Fibroblast of skin of abdomen (primary cell): Measurements from ENCODE around the gene SRP14.
"Not testable (repeated sequence)": the region's sequence is repeated elsewhere in the genome, so short reads cannot be mapped to it uniquely, and the experiment has no call there.

Source experiments
- DNase-seq: peaks from one replicate; pipeline ENCODE4 v3.0.0-alpha.2; 2013

The SRP14 gene

DNA sequence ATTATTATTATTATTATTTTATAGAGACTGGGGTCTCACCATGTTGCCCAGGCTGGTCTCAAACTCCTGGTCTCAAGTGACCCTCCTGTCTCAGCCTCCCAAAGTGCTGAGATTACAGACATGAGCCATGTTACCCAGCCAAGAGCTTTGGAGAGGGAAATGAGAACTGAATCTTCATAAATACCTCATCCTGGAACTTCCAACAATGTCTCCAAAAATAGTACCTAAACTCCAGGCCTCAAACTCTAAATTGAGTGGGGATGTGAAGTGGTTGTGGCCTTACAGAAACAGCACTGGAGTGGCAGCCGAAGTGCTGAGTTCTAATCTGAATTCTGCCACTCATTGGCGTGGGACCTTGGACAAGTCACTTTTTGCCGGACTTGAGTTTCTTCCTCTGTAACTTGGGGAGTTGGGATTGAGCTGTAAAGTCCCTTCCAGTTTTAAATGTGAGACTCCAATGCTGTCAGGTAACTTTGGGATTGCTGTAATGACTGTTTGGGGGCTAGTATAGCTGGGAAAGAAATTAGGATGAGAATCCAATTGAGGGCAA lies 10.0 kb upstream of the SRP14 start:
- no peak for DNase-seq

DNA sequence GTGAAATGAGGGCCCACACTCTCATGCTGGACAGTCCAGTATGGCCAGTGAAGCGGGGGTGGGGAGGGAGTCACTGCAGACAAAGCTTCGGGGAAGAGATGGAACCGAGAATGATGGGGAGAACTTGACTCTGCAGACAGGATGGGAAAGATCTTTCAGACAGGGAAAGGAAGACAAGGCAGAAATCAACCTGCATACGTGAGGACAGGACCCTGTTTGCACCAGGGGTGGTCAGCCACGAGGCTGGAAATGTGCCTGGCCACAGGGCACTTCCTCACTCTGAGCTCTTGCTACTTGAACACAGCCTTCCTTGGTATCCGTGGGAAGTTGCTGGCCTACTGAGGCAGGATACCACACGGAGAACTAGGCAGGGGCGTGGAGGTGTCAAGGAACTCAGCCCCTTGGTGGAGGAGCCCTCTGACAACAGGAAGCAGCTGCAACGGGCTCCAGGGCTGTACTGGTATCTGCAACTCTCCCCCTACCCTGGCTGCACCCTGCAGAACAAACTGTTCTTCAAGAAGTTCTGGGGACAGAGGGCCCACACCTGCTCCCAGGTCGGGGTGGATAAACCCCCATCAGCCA lies 9.3 kb upstream of the SRP14 start:
- DNase-seq: no peak

DNA sequence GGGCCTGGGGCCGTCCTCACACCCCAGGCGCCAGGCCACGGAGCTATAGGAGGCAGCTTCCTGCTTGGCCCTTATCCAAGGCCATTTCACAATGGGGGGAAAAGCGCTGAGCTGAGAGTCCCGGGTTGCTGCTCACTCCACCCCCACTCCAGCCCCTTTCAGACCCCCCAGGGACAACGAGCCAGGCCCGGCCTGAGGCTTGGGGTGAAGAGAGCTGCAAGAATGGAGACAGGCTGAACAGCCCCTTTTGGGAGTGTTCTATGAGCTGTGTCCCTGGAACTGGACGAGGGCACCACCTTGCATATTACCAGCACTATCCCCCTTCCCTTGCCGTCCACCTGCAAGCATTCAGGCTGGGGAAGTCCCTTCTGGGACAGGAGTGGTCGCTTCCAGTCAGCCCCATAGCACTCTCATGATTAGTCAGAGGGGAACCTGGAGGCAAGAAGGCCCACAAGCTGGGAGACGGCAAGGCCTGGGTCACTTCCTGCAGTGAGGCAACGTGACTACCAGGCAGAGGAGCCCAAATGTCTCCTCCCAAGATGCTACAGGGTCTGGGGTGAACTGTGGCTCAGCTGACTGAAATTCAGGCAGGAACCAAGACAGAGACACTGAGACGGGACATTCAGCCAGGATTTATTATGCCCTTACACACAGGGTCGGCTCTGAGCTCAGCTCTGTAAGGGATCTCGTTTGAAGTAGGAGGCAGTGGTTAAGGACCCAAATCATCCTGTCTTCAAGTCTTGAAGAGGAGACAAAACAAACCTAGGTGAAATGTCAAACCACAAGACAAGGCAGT lies 8.6 kb upstream of the SRP14 start:
- DNase-seq: peak; percentile 74

DNA sequence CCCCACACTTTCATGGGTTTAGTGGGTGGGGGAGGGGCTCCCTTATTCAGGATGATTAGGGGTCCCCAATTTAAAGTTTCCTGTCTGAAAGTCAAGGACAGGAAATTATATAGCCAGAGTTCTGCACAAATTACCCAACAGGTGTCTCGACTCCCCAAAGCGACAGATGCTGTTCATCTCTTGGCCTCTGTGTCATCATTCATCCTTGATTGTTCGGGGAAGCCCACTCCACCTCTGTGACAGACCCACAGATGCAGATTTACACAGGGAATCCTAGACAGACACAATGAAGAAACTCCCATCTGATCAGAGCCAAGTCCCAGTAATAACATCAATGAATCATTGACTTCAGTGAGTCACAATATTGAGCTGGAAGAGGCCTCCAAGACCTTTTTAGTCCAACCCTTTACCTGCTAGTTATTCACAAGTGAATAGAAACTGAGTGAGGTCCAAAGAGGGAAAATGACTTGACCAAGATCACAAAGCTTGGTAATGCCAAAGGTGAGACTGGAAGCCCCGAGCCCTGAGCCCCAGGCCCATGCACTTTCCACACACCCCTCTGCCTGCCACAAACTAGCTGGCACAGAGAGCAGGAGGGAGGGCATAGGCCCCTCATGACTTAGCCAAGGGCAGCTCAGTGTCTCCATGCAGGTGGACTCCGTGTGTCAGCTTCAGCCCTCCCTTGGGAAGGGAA lies 7.9 kb upstream of the SRP14 start:
- peak; percentile 79 for DNase-seq

DNA sequence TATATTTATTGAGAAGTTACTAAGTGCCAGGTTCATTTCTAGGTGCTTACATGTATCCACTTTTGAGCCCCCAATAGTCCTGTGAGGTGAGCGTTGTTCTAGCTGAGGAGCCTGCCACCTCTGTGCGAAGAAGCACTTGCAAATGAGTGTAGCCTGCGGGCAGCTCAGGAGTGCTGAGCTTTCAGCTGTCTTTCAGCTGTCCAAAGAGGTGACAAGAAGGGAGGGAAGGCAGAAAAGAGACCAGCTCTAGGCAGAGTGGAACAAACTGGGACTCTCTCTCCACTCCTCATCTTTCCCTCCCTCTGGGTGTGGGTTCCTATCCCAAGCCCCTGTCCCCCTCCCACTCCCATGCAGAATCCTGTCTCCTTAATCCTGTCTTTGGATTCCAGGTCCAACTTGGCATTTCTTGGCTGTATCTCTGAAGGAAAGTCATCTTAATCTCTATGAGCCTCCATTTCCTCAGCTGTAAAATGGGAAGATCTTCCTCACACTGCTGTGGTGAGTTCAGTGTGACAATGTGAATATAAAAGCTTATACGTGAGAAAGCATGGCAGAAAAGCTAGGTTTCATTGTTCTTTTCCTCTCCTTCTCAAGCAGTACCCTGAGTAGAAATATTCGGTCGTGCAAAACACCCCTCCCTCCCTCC lies 6.7 kb upstream of the SRP14 start:
- no peak for DNase-seq

DNA sequence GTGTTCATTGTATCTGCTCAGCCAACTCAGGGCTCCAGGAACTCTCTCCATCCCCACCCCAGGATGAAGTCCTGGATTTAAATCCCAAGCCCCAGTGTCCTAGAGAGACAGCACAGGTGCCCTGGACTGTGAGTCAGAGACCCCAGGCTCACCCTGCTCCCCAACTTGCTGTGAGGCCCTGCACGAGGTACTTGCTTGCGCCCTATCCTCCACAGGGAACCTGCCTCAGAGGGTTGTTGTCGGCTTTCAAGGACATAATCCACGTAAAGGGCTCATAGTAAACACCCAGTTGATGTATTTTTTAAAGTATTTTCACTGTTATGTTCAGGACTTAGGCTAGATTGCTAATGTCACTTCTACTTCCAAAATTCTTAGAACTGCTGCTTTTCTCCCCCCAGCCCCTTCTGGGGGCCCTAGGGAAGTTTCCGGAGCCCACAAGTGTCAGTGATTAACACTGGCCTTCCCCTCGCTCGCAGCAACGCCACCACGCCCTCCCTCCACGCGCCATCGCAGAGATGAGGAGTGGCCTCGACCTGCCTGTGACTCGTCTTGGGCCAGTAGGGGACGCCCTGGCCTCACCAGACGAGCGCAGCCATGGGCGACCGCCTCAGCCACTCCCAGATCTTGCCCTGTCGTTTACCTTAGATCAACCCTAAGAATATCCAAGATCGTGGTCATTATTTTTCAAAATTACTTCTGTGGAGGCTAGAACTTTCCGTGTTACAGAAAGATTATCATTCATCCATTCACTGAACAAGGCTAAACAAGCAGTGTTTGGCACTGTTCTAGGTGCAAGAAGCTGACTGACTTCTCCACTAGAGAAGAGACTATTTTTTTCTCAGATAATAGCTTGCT lies 6.0 kb upstream of the SRP14 start:
- DNase-seq: peak; percentile 76

DNA sequence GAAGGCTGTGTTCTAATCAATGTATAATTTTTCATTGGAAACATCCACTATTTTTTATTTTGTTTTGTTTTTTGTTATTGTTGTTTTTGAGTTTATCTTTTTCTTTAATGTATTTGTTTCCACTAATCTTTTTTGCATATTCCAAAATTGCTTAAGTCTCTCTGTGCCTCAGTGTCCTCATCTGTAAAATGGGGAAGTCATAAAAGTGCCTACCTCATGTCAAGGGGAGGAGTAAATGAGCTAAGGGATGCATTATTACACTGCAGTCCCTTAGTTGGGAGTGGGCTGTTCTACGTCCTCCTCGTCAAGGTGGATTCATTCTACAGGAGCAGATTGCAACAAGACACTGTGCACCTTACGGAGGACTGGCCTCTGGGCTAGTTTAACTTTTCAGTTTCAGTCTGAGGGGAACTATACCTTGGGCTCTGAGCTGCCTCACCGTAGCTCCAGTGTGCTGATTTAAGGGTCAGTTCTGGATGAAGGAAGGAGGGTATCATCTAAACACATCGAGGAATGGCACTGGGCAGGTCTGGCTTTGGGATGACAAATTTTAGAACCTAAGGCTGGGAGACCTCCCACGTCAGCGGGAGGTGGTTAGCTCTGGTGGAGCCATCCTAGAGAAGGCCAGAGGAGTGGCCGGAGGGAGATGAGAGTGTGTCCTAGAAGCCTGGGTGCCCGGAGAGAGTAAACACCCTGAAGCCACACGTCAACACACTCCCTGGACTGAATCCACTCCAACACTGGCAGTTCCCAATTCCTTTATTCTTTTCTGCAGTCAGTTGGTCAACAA lies 5.1 kb upstream of the SRP14 start:
- DNase-seq: no peak

DNA sequence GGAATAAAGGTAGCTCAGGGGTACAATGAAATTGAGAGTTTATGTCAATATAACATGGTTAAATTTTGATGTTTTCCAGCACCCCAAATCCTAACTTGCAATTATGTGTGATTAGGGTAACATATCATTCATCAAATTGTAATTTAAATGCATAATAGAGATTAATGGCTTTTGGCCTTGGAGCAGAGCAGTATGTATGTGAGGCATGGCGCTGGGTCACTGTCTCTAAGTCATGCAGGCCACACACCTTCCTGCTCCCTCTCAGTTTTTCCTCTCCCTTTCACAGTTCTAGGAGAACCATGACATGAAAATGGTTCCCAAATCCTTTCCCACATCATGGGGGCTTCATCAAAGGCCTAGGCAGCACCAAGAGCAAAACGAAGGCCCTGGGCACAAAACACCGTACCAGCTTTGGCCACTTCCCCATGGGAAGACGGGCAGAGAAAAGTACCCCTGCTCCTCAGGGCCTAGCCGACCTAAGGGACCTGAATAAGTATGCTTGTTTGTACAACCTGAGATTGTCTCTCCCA lies 3.9 kb upstream of the SRP14 start:
- no peak for DNase-seq

DNA sequence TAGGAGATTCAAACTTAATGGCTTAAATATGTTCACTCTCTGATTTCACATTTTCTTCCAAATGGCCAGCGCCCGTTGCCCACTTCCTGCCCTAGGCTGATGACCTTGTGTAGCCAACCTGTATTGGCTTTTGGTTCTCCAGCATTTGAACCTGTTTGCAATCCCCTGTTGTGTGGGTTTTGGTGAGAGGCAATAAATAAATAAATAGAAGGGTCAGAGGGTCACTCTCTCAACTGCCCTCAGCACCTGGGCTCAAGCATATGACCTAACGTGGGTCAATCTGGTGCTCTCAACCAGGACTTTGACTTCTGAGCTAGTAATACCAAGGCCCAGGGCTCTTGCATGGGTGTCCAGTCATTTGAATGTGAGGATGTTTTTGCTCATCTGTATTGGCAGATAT lies 1.8 kb upstream of the SRP14 start:
- no peak for DNase-seq

DNA sequence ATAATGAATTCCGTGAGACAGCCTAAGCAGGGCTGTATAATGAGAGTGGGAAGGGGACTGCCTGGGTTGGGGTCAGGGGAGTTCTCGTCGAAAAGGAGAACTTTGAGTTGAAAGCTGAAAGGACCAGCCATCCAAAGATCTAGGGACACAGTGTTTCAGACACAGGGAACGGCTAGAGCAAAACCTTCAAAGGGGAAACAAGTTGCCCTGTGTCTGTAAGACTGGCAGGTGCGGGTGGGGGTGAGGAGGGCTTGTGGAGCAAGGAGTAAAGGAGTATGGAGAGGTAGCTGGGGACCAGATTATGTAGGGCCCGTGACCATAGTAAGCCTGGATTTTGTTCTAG lies 1.3 kb upstream of the SRP14 start:
- DNase-seq: no peak

DNA sequence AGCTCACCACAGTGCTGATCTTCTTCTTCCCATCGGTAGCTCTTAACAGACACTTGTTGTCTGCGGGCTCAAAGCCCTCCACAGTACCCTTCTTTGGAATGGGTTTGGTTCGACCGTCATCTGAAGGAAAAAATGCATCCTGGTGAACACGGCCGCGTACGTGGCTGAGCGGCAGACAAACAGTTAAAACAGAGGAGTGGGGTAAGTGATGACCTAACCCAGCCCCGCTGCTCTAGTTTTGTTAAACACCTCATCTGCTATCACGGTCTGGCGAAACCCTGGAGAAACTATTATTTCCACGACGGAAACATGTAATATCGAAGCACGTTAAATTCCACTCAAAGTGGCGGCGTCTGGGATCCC lies 725 bp downstream of the SRP14 start:
- peak; percentile 29 for DNase-seq

DNA sequence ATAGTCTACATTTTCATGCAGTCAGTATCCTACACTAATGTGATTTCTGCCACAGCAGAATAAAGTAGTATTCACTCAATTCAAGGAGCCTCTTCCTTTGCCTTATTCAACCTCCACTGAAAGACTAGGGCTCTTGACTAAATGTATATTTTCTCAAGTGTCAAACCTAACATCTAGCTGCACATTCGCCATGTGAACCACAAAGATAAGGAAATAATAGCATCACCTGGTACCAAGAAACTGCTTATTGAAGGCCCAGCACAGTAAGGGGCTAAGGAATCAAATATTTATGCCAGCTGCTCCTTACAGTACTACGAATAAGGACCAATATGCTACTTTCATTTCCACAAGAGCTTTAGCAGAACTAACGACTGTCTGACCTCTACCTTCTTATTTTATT lies 1.3 kb downstream of the SRP14 start:
- DNase-seq: no peak

DNA sequence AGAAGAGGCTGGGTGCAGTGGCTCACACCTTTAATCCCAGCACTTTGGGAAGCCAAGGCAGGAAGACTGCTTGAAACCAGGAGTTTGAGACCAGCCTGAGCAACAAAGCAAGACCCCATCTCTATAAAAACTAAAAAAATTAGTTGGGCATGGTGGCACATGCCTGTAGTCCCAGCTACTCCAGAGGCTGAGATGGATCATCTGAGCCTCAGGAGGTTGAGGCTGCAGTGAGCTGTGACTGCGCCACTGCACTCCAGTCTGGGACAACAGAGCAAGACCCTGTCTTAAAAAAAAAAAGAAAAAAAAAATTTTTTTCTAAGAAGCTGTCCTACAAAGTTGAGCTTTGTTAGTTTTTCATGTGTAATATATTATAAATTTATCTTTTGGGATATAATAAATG lies 3.8 kb downstream of the SRP14 start:
- DNase-seq: not testable (repeated sequence)

DNA sequence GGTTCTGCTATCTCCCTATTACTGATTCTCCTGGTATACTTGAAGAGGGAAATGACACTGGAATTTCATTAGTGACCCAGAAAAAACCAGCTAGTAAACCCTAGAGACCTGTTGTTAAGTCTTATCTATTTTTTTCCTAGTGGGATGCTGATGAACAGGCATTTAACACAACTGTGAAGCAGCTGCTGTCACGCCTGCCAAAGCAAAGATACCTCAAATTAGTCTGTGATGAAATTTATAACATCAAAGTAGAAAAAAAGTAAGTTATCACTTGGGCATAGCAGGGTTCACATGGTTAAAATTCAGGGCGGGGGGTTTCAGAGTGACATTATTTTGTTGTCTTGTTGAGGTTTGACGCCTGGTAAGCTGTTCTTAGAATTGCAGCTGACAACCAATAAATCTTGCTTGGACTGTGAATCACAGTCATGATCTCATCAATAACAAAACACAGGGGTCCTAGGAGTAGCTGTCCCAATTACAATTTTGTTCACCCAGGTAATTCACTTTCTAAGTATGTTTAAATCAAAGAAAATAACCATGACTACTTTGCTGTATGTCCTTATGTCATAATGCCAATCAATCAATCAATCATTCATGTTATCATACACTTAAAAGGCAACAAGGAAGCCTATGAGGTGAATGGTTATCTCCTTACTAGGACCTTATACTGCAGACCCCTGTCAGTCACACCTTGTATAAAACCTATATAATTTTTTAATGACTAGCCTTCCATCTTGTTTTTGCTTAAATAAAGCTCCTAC lies 4.6 kb downstream of the SRP14 start:
- DNase-seq: no peak

DNA sequence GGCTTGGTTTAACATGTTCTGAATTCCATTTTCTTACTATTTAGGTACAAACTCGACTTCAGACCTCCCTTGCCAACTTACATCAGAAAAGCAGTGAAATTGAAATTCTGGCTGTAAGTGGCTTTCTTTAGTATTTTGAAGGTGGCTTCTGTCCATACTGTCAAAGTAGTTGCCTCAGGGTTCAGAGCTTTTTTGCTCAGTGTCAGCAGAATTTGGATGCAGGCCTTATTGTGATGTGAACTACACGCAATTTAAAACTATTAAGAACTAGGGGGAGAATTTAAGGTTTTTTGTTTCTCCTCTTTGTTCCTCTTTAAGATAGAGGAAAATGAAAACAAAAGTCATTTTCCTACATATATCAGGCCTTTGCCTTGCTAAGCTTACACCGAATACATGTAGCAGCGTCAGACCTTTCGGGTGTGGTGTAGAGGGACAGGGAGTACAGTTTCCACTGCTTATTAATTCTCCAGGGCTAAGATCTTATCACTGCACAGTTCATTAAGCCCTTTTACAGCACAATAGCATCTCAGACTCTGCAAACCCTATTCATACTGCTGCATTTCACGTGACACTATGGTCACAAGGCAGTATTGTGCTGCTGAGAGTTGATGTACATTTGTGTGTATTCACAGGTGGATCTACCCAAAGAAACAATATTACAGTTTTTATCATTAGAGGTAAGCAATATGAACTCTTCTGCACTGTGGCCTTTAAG lies 6.7 kb downstream of the SRP14 start:
- no peak for DNase-seq

DNA sequence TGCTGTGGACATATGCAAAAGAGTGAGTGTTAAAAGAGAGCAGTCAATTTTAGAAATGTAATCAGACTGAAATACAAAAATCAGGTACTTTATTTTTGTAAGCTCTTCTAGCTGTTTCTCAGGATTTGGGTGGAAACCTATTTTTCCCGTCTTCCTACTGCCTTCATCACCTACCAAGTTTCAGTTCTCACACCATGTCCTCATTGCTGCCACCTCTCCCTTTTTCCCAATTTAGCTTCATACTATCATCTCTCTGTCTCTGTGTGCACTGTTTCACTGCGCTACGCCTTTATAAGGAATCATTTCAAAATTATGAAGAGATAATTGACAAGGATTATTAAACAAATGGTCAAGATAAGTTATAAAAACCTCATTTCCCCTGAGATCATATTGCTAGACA lies 7.7 kb downstream of the SRP14 start:
- DNase-seq: no peak

DNA sequence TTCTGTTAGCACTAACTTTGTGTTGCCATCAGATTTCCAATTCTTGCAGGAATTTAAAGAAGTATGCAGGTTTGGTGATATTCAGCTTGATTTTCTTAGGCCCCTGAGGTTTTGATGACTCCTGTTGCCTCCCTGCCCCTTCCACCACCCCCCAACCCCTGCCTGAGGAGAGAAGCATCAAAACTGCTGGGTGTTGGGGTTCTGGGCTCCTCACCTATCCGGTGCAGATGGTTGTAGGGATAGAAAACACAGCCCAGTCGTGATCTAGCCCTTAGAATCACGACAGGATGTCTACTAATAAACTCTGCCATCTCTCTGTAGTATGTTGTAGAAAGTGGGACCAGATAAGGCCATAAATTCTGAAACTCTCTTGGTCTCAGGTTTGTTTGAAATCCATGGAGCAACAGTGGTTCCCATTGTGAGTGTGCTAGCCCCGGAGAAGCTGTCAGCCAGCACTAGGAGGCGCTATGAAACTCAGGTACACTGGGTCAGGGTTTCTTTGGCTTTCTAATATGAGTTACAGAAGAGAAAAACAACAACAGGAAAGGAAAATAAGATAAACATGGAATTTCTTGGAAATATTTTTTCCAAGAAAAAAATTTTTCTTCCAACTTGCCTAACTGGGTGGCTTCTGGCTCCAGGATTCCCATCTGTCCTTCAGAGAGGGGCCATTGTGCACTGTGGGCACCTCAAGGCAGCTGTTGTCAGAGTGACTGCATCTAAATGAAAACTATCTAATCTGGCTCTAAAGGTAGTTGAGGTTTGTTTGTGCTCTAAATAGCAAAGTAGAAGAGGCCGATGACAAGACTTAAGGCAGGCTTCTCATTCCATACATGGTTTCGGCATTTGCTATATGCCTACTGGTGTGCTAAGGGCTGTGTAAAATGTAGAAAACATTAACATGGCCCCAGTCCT lies 8.7 kb downstream of the SRP14 start:
- DNase-seq: no peak

DNA sequence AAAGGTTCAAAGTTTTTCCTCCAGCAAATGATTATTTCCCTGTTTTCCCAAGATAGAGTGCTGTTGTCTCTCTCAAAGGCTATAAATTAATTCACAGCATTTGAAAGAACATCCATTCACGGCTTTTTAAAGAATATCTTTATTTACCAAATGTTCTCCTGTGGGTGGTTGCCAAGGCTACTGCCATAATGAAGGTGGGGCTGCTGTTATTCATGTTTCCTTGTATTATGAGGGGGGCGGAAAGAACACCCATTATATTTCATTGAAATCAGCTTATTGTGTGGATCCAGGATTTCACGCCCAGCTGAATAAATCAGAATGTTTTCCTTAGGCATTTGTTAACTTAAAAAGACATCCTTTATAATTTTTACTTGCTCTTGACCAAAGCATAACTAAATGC lies 10.1 kb downstream of the SRP14 start:
- no peak for DNase-seq

DNA sequence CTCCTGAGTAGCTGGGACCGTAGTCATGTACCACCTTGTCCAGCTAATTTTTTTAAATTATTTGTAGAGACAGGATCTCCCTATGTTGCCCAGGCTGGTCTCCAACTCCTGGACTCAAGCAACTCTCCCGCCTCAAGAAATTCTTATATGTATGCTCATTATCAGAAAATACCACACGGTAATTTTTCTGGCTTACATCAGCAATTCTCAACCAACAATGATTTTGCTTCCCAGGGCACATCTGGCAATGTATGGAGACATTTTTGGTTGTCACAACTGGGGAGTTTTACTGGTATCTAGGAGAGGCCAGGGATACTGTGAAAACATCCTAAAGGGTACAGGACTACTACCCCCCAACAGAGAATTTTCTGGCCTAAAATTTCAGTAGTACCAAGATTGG lies 10.8 kb downstream of the SRP14 start:
- no peak for DNase-seq
